H1 (cell line): ENCODE data around the gene PREX1. TPM values are rescaled to one million over a fixed set of nuclear protein-coding genes. Genes with fewer than 3 reads are reported as not detected.

Experiments
- ASH2L ChIP-seq: fragments of 200-600, 300-600 bp; sonication (generic); IDR thresholded peaks from one replicate; pipeline ENCODE4 v1.7.1; 2017; ENCODE audit warnings: low read length
- CHD7 ChIP-seq: fragments of 300-600 bp; sonication (generic); IDR thresholded peaks from 2 replicates; pipeline ENCODE4 v1.7.1; 2012; ENCODE audit warnings: low read length, moderate library complexity, mild to moderate bottlenecking, inconsistent platforms; ENCODE audit not compliant: insufficient replicate concordance
- CTCF ChIP-seq, 3 experiments: IDR thresholded peaks; 1 replicate in 2 of 3; 2 replicates in 1 of 3; pipeline versions ENCODE4 v1.5.1 to v1.6.1; 2011; ENCODE audit warnings: low read length in 3 of 3, mild to moderate bottlenecking in 3 of 3, inconsistent platforms in 2 of 3, low read depth in 1 of 3, moderate library complexity in 1 of 3; ENCODE audit not compliant: insufficient read depth in 1 of 3; ENCODE audit errors: control extremely low read depth in 1 of 3
- PHF8 ChIP-seq: fragments of 200-600 bp; sonication (generic); conservative IDR thresholded peaks from 2 replicates; pipeline ENCODE4 v1.7.1; 2012; ENCODE audit warnings: low read depth, mild to moderate bottlenecking, inconsistent platforms, low read length, moderate library complexity
- POLR2AphosphoS5 ChIP-seq: IDR thresholded peaks from 2 replicates; pipeline ENCODE4 v1.6.1; 2011; ENCODE audit warnings: low read depth, low read length
- polyA plus RNA-seq, 7 experiments: library from polyadenylated mRNA; depleted of rRNA in 3 of 7; stranded (reverse) in 5 of 7; unstranded in 2 of 7; fragments of >200 nt in 5 of 7; fragments of 200-250 nt in 2 of 7; gene quantifications; 1 replicate in 5 of 7; 2 replicates in 1 of 7; 4 replicates in 1 of 7; pipeline versions ENCODE4 v1.2.1 to v1.2.3, GENCODE V29; 2011 to 2013; ENCODE audit warnings: missing spikeins in 2 of 7, mixed read lengths in 2 of 7
- total RNA-seq: library from RNA; stranded (reverse); fragmentation: NEBNext Ultra II Directional; extraction: Animal tissue kit (Norgen Biotek cat#: 25700); gene quantifications from 2 replicates; pipeline ENCODE4 v1.2.1, GENCODE V29; 2021
- TF ChIP-seq, protein P1 (sequence below): IDR thresholded peaks from 2 replicates; pipeline ENCODE4 v1.6.1; 2011; ENCODE audit warnings: low read length, improper control_type of control experiment

PREX1 gene
- total and polyA plus RNA-seq, 2 of the 8 experiments (the other 6 are each of a cell fraction or from before 2014, with no cell fraction given), result 10.7 to 12.8 TPM

GRCh38 chr20:48765359-48765758, 62.4 kb downstream of the PREX1 start (continued):
- no peak for TF ChIP-seq CHD7
- no peak for TF ChIP-seq ASH2L
- TF ChIP-seq PHF8, result no peak
- no peak for TF ChIP-seq POLR2AphosphoS5
- no peak for TF ChIP-seq CTCF (IDR thresholded peaks at IDR 0.05; ENCODE audit: control extremely low read depth in 1 of 3, insufficient read depth in 1 of 3, low read depth in 1 of 3, low read length in 3 of 3)
- TF ChIP-seq, protein P1, sequence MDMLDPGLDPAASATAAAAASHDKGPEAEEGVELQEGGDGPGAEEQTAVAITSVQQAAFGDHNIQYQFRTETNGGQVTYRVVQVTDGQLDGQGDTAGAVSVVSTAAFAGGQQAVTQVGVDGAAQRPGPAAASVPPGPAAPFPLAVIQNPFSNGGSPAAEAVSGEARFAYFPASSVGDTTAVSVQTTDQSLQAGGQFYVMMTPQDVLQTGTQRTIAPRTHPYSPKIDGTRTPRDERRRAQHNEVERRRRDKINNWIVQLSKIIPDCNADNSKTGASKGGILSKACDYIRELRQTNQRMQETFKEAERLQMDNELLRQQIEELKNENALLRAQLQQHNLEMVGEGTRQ, result no peak
